ENCODE measurements around the gene PTCD2.

PTCD2 gene

DNA sequence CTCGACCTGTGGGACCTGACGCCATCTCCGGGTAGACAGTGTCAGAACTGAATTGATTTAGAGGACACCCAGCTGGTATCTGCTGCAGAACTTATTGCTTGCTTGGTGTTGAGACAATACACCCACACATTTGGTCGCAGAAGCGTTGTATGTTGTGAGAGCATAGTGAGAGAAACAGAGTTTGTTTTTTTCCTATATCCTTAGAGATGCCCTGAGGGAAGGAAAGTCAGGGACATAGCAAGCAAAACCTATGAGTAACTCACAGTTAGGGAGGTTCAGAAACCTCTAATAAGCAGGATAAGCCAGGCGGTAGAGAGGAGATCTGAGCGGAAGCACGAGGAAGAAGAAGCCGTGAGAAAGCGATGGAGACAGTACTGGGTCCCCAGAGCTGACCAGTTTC is 59.8 kb downstream of the PTCD2 start:
- no peak for DNase-seq (ENCODE audit: low read depth, low spot score)
- Histone ChIP-seq H3K9ac (ENCODE audit: insufficient read length) (no peak overlapping the region), H3K9me3 (ENCODE audit: low read depth, low read length) (no peaks in the 10 kb centered on the region), H3K4me3 (no peak overlapping the region), H3K36me3 (ENCODE audit: insufficient read depth, low read length) (no peaks in the 10 kb centered on the region), H3K27ac (no peak overlapping the region)
- no peak for TF ChIP-seq FOXP2 (optimal IDR thresholded peaks at IDR 0.05; ENCODE audit: control extremely low read depth, extremely low read length, insufficient read depth)
- no peak for TF ChIP-seq POLR2AphosphoS5 (IDR thresholded peaks at IDR 0.05; ENCODE audit: borderline replicate concordance, low read depth, low read length)
- no peak for TF ChIP-seq EZH2 (IDR thresholded peaks at IDR 0.05)

DNA sequence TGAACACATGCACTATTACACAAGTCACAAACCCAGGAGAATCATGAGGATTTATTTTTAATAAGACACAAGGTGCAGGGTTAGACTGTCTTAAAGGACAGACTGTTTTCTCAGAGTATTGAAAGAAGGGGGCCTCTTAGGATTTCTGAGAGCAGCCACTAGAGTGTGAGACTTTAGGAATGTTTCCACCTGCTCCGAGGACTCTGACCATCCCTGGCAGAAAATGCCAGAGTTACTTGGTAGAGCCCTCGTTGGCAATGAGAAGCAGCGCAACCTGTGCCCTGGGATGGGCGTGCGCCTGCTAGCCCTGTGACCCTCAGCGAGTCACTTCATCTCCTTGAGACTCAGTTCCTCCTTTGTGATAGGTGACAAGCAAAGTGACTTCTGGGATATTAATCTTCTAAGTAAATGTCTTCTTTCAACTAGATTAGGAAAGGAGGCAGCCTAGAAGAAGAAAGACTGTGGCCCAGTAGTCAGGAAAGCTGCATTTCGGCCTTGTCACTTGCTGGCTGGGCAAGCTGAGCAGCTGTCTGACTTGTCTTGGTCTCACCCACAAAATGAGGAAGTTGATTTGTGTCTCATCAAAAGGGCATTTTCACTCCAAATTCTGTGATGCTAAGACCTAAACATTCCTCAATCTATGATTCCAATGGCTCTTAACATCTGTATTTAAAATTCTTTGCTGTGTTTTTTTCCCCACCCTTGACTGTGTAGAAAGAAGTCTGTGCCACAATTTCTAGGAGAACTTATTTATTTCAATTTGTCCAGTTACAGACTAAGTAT is 60.5 kb downstream of the PTCD2 start:
- Histone ChIP-seq H3K4me3 (no peak overlapping the region), H3K36me3 (ENCODE audit: insufficient read depth, low read length) (no peaks in the 10 kb centered on the region), H3K27ac (no peak overlapping the region), H3K9me3 (ENCODE audit: low read depth, low read length) (no peaks in the 10 kb centered on the region), H3K9ac (ENCODE audit: insufficient read length) (no peak overlapping the region)
- DNase-seq (ENCODE audit: low read depth, low spot score), result no peak
- TF ChIP-seq POLR2AphosphoS5 (IDR thresholded peaks at IDR 0.05; ENCODE audit: borderline replicate concordance, low read depth, low read length) (no peak), EZH2 (IDR thresholded peaks at IDR 0.05) (no peak), FOXP2 (optimal IDR thresholded peaks at IDR 0.05; ENCODE audit: control extremely low read depth, extremely low read length, insufficient read depth) (no peak)

DNA sequence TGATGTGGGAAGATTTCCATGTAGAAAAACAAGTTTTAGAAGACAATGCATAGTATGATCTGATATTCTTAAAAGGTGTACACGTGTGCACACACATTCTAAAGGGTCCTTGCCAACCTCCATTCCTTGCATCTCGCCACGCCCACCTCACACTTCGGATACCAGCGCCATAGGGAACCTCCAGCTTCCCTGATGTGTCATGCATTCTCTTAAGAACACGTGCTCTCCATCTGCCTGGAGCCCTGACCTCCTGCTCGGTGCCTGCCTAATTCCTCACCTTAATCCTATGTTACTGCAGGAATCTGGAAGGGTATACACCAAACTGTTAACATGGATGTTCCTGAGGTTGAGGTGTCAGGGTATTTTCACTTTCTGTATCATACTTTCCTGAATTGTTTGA is 63.1 kb downstream of the PTCD2 start:
- H3K27ac ChIP-seq, result no peak overlapping the region
- TF ChIP-seq FOXP2 (optimal IDR thresholded peaks at IDR 0.05; ENCODE audit: control extremely low read depth, extremely low read length, insufficient read depth) (no peak), EZH2 (IDR thresholded peaks at IDR 0.05) (no peak), POLR2AphosphoS5 (IDR thresholded peaks at IDR 0.05; ENCODE audit: borderline replicate concordance, low read depth, low read length) (no peak)
- no peaks in the 10 kb centered on the region for H3K9me3 ChIP-seq (ENCODE audit: low read depth, low read length)
- DNase-seq (ENCODE audit: low read depth, low spot score), result no peak
- no peaks in the 10 kb centered on the region for H3K36me3 ChIP-seq (ENCODE audit: insufficient read depth, low read length)
- no peak overlapping the region for H3K9ac ChIP-seq (ENCODE audit: insufficient read length)
- H3K4me3 ChIP-seq, result no peak overlapping the region

DNA sequence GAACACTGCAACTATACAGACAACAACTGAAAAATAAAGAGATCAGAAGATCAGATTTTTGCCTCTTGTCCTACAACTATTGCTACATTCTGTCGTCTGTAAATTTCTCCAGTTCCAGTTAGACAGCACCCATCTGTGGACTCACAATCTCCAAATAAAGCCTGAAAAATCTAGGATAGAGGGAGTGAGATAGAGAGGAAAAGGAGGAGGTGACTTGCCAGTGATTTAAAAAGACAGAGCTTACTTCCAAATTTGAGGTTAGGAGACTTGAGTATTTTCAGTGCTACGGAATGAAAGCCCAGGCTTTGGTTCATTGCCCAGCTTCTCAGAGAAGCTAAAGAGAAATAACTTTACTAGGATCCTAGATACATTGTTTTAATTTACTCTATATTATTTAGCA is 63.6 kb downstream of the PTCD2 start:
- no peak overlapping the region for H3K27ac ChIP-seq
- no peak for DNase-seq (ENCODE audit: low read depth, low spot score)

DNA sequence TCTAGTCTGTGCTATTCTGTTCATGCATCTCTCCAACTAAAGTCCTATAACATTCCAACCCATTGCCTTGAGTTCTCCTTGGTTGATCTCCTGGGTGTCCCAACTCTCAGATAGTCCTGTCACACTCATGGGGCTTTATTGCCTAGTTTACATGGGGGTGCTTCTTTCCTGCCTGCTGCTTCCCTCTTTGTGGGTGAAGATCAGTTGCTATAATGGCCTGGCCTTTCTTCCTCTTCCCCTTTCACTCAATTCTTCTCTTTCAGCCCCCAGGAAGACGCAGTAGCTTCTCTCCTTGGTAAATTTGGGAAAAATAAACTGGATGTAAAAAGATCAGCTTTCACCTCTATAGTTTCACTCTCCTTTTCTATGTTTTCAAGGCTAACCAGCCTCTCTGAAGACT is 66.5 kb downstream of the PTCD2 start:
- Histone ChIP-seq H3K36me3 (ENCODE audit: insufficient read depth, low read length) (no peaks in the 10 kb centered on the region), H3K27ac (no peak overlapping the region), H3K4me3 (no peak overlapping the region), H3K9ac (ENCODE audit: insufficient read length) (no peak overlapping the region), H3K9me3 (ENCODE audit: low read depth, low read length) (no peaks in the 10 kb centered on the region)
- no peak for DNase-seq (ENCODE audit: low read depth, low spot score)
- TF ChIP-seq FOXP2 (optimal IDR thresholded peaks at IDR 0.05; ENCODE audit: control extremely low read depth, extremely low read length, insufficient read depth), result no peak
- no peak for TF ChIP-seq EZH2 (IDR thresholded peaks at IDR 0.05)
- no peak for TF ChIP-seq POLR2AphosphoS5 (IDR thresholded peaks at IDR 0.05; ENCODE audit: borderline replicate concordance, low read depth, low read length)

More for the DNA sequence above, 63.6 kb downstream of the PTCD2 start:
- no peaks in the 10 kb centered on the region for H3K36me3 ChIP-seq (ENCODE audit: insufficient read depth, low read length)
- no peak overlapping the region for H3K9ac ChIP-seq (ENCODE audit: insufficient read length)
- no peak overlapping the region for H3K4me3 ChIP-seq
- no peak for TF ChIP-seq EZH2 (IDR thresholded peaks at IDR 0.05)
- TF ChIP-seq POLR2AphosphoS5 (IDR thresholded peaks at IDR 0.05; ENCODE audit: borderline replicate concordance, low read depth, low read length), result no peak
- no peak for TF ChIP-seq FOXP2 (optimal IDR thresholded peaks at IDR 0.05; ENCODE audit: control extremely low read depth, extremely low read length, insufficient read depth)
- no peaks in the 10 kb centered on the region for H3K9me3 ChIP-seq (ENCODE audit: low read depth, low read length)

DNA sequence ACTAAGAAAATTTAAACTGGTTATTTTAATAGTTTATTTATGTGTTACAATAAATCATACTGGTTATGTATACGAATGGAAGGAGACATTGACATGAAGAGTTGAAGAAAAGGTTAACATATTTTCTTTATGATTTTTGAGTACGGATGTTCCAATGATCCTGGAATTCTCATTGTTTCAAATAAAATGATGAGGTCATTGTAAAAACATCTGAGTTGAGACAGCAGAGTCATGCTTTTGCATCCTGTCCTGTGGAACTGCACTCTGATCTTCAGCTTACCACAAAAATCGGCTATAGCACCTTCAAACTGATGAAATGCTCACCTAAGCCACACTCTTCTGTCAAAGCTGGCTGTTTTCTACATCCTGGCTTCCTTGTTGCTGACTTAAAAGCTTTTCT is 67.8 kb downstream of the PTCD2 start:
- H3K27ac ChIP-seq, result no peak overlapping the region
- TF ChIP-seq POLR2AphosphoS5 (IDR thresholded peaks at IDR 0.05; ENCODE audit: borderline replicate concordance, low read depth, low read length) (no peak), EZH2 (IDR thresholded peaks at IDR 0.05) (no peak), FOXP2 (optimal IDR thresholded peaks at IDR 0.05; ENCODE audit: control extremely low read depth, extremely low read length, insufficient read depth) (no peak)
- no peak for DNase-seq (ENCODE audit: low read depth, low spot score)
- no peaks in the 10 kb centered on the region for H3K9me3 ChIP-seq (ENCODE audit: low read depth, low read length)
- H3K4me3 ChIP-seq, result no peak overlapping the region
- H3K9ac ChIP-seq (ENCODE audit: insufficient read length), result no peak overlapping the region
- no peaks in the 10 kb centered on the region for H3K36me3 ChIP-seq (ENCODE audit: insufficient read depth, low read length)

DNA sequence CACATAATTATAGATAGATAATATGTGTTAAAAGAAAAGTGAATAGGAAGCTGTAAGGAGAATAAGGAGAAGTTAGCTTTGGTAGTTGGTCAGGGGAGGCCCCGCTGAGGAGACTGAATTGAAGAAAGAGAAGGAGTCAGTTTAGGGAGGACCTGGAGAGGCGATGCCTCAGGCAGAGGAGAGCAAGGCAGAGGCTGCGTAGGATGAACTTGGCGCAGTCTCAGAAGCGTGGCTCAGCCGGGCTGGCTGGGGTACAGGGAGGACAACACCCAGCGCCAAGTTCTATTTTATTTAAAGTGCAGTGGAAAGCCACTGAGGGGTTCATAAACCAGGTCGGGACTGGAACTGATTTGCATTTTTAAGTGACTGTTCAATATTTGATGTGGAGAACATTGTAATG is 68.5 kb downstream of the PTCD2 start:
- TF ChIP-seq EZH2 (IDR thresholded peaks at IDR 0.05) (no peak), FOXP2 (optimal IDR thresholded peaks at IDR 0.05; ENCODE audit: control extremely low read depth, extremely low read length, insufficient read depth) (no peak), POLR2AphosphoS5 (IDR thresholded peaks at IDR 0.05; ENCODE audit: borderline replicate concordance, low read depth, low read length) (no peak)
- H3K4me3 ChIP-seq, result no peak overlapping the region
- H3K27ac ChIP-seq, result no peak overlapping the region
- no peaks in the 10 kb centered on the region for H3K9me3 ChIP-seq (ENCODE audit: low read depth, low read length)
- H3K36me3 ChIP-seq (ENCODE audit: insufficient read depth, low read length), result no peaks in the 10 kb centered on the region
- no peak overlapping the region for H3K9ac ChIP-seq (ENCODE audit: insufficient read length)
- DNase-seq (ENCODE audit: low read depth, low spot score), result no peak

DNA sequence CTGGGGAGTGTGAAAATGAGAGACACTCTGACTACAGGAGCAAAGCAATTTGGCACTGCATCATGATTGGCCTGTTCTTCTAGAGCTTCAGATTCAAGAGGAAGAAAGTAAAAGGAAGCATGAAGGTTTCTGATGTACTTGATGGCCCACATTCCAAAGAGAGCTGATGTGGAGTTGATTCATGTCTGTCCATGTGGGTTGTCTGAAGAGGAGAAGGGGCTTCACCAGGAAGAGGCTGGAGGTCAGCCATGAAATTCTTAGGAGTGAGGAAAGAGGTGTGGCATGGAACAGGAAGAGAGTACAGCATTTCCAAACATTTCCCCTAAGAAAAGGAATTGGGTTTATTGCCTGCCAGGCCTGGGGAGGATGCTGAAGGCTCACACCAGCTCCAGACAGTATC is 70.7 kb downstream of the PTCD2 start:
- Histone ChIP-seq H3K27ac (no peak overlapping the region), H3K9me3 (ENCODE audit: low read depth, low read length) (no peaks in the 10 kb centered on the region), H3K4me3 (no peak overlapping the region), H3K9ac (ENCODE audit: insufficient read length) (no peak overlapping the region), H3K36me3 (ENCODE audit: insufficient read depth, low read length) (no peaks in the 10 kb centered on the region)
- DNase-seq (ENCODE audit: low read depth, low spot score), result no peak
- TF ChIP-seq POLR2AphosphoS5 (IDR thresholded peaks at IDR 0.05; ENCODE audit: borderline replicate concordance, low read depth, low read length), result no peak
- TF ChIP-seq FOXP2 (optimal IDR thresholded peaks at IDR 0.05; ENCODE audit: control extremely low read depth, extremely low read length, insufficient read depth), result no peak
- no peak for TF ChIP-seq EZH2 (IDR thresholded peaks at IDR 0.05)

DNA sequence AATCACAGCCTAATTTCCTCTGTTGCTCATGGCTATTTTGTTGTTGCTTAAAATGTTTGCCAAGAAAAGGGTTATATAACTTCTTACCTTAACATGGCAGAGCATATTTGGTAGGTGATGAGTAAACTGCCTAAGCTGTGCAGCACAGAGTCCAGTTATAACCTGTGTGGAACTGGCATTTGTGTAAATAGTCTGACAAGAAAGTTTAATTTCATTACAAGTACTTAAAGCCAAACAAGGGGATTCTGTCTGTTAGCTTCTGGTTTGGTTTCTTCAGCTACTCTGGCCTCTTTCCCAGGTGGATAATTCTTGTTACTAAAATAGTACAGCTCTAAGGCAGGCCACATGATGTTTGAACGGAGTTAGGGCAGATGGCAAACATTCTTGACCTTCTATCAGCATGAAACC is 72.2 kb downstream of the PTCD2 start:
- no peak overlapping the region for H3K27ac ChIP-seq
- no peaks in the 10 kb centered on the region for H3K36me3 ChIP-seq (ENCODE audit: insufficient read depth, low read length)

More for the DNA sequence above, 72.2 kb downstream of the PTCD2 start:
- H3K9ac ChIP-seq (ENCODE audit: insufficient read length), result no peak overlapping the region
- H3K9me3 ChIP-seq (ENCODE audit: low read depth, low read length), result no peaks in the 10 kb centered on the region
- no peak for TF ChIP-seq EZH2 (IDR thresholded peaks at IDR 0.05)
- no peak for TF ChIP-seq FOXP2 (optimal IDR thresholded peaks at IDR 0.05; ENCODE audit: control extremely low read depth, extremely low read length, insufficient read depth)
- TF ChIP-seq POLR2AphosphoS5 (IDR thresholded peaks at IDR 0.05; ENCODE audit: borderline replicate concordance, low read depth, low read length), result no peak
- no peak overlapping the region for H3K4me3 ChIP-seq
- no peak for DNase-seq (ENCODE audit: low read depth, low spot score)

Measured in SK-N-MC (cell line).